Left ventricle myocardium inferior (tissue), 1 donor: Measurements from ENCODE around the gene EEIG1. TPM values are rescaled to one million over a fixed set of nuclear protein-coding genes. Genes with fewer than 3 reads are reported as not detected.

ENCODE experiments used
- DNase-seq: peaks from one replicate; pipeline ENCODE4 v3.0.0-alpha.2; 2020
- H3K27ac ChIP-seq: fragments of 200-600 bp; replicated peaks from 2 replicates; pipeline ENCODE4 v1.8.0; 2021
- H3K27me3 ChIP-seq: fragments of 200-600 bp; 2 replicates; pipeline ENCODE4 v1.8.0; 2021; ENCODE audit warnings: low read depth
- H3K36me3 ChIP-seq: fragments of 200-600 bp; 2 replicates; pipeline ENCODE4 v1.8.0; 2021
- H3K4me1 ChIP-seq: fragments of 200-600 bp; 2 replicates; pipeline ENCODE4 v1.8.0; 2021
- H3K4me3 ChIP-seq: fragments of 200-600 bp; 2 replicates; pipeline ENCODE4 v1.8.0; 2021; ENCODE audit warnings: mild to moderate bottlenecking, moderate library complexity
- H3K9me3 ChIP-seq: fragments of 200-600 bp; replicated peaks from 2 replicates; pipeline ENCODE4 v1.8.0; 2021
- intact Hi-C: fragments of 100-400 bp; cut with micrococcal nuclease; formaldehyde crosslinking; loops from one replicate; pipeline ENCODE4 v1.11.0; 2022
- total RNA-seq: library from RNA; stranded (reverse); fragmentation: NEBNext Ultra II Directional; extraction: Animal tissue kit (Norgen Biotek cat#: 25700); gene quantifications from one replicate; pipeline ENCODE4 v1.2.1, GENCODE V29; 2021
- TF ChIP-seq, protein P1 (sequence below): fragments of 200-600 bp; IDR thresholded peaks from 2 replicates; pipeline ENCODE4 v1.8.0; 2021; ENCODE audit warnings: antibody characterized with exemption, mild to moderate bottlenecking, borderline replicate concordance
- donor health status: DM: no; HTN: yes; CAD: no; lungs with severe emphysema.

Gene EEIG1
- total RNA-seq, 1 donor from 2014 or later, result 20.7 TPM

DNA sequence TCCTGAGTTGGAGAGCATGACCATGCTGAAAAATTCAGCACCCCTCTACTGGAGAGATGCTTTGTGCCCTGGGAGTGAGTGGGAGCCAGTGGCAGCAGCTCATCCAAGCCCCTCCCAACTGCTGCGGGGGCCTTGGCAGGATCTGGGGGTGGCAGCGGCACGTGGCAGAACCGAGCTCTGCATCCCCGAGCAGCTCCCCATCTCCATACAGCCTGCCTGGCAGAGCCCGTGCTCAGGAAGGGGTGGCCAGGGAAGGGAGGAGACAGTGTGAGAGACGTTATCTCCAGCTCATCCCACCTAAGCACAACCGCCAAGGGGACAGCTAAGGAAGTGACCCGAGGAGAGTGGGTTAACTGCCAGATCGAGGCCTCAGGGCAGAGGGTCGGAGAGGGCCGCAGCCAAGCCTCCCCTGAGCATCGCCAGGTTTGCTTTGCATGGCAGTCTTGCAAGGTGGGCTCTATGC, 25.9 kb downstream of the EEIG1 start:
- Histone ChIP-seq H3K4me3 (no peak overlapping the region), H3K9me3 (peaks cover 6% of the 10 kb centered on the region), H3K4me1 (peaks cover 66% of the 10 kb centered on the region), H3K27ac (peak overlapping the region; percentile 80), H3K36me3 (no peaks in the 10 kb centered on the region), H3K27me3 (no peaks in the 10 kb centered on the region)
- DNase-seq, result no peak
- intact Hi-C loops, result no loop called here
- TF ChIP-seq, protein P1, sequence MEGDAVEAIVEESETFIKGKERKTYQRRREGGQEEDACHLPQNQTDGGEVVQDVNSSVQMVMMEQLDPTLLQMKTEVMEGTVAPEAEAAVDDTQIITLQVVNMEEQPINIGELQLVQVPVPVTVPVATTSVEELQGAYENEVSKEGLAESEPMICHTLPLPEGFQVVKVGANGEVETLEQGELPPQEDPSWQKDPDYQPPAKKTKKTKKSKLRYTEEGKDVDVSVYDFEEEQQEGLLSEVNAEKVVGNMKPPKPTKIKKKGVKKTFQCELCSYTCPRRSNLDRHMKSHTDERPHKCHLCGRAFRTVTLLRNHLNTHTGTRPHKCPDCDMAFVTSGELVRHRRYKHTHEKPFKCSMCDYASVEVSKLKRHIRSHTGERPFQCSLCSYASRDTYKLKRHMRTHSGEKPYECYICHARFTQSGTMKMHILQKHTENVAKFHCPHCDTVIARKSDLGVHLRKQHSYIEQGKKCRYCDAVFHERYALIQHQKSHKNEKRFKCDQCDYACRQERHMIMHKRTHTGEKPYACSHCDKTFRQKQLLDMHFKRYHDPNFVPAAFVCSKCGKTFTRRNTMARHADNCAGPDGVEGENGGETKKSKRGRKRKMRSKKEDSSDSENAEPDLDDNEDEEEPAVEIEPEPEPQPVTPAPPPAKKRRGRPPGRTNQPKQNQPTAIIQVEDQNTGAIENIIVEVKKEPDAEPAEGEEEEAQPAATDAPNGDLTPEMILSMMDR, result no peak

DNA sequence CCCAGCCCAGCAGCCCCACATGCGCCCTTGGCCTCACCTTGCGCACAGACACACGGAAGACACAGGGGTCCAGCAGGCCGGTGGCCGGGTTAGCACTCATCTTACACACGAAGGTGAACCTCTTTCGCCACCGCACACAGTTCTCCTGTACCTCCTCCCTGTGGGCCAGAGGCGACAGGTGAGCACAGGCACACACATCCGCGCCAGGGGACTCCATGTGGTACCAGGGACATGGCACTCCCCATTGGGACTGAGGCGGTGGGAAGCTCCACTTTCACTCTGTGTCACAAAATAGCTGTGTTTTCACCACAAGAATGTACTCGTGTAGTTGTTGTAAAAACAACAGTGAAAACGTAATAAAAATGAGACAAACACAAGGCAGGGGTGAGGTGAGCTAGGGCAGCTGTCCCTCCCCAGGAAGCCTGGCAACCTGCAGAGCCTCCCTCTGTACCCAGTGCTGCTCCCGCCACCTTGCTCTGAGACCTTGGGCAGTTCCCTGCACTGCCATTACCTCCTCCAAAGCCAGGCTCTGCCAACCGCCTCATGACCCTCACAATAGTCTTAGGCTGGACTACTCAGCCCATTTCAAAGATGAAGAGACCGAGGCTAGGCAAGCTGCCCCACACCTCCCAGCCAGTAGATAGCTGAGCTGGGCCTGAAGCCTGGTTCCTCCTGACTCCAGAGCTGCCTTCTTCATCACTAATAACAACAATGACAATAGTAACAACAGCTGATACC, 26.9 kb downstream of the EEIG1 start:
- peaks cover 6% of the 10 kb centered on the region for H3K9me3 ChIP-seq
- peak overlapping the region; percentile 80 for H3K27ac ChIP-seq
- H3K4me1 ChIP-seq, result peaks cover 72% of the 10 kb centered on the region
- no peaks in the 10 kb centered on the region for H3K27me3 ChIP-seq
- TF ChIP-seq, protein P1, result no peak
- no peak overlapping the region for H3K4me3 ChIP-seq
- no peaks in the 10 kb centered on the region for H3K36me3 ChIP-seq
- DNase-seq, result no peak
- intact Hi-C loops, result no loop called here

DNA sequence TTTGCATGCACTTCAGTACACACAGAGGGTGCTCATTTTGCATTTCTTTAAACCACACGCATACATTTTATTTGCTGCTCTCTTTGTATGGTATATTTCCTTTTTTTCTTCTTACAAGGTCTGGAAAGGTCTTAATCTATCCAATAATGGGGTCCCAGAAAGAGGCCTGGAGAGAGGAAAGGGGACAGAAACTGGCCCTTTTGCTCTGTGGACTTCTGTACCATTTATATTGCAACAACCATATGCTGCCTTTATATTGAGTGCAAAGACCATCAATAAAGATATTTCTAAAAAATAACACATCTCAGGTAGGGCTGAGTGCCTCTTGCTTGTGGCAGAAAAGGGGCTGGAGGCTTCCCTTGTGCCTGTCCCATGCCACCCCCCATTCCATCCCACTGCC, 27.6 kb downstream of the EEIG1 start:
- Histone ChIP-seq H3K27me3 (no peaks in the 10 kb centered on the region), H3K4me1 (peaks cover 80% of the 10 kb centered on the region), H3K9me3 (peaks cover 6% of the 10 kb centered on the region), H3K36me3 (no peaks in the 10 kb centered on the region), H3K4me3 (no peak overlapping the region), H3K27ac (no peak overlapping the region)
- TF ChIP-seq, protein P1, result no peak
- no peak for DNase-seq
- intact Hi-C loops, result no loop called here

DNA sequence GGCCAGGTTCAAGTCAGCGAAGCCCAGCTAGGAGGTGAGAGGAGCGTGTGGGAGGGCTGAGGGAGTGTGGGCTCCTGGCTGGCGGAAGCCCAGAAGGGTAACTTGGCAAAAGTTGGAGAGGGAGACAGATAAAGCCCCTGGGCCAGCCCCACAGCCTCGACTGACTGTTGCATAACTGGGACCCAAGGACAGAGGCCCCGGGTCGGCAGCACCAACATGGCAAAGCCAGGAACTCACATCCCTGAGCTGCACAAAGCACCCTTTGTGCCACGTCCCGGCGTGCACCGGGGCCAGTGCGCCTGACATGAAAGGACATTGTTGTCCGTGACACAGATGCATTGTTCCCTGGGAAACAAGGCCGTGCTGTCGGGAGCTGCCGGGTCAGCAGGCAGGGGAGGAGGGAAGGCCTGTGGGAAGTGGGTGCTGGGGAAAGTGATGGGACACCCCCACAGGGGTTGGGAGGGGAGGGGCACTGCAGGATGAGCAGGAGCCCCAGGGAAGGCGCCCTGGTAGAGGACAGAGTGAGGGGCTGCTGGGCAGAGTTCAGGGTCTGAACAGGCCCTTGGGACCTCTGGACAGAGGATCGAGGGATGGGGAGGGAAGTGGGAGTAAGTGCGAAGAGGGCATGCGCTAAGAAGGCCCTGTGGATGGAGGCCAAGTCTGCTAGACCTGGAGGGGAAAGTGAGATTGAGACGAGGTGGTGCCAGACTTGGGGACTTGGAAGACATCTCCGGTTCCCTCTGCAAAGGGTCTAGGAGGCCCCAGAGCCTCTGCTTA, 30.1 kb downstream of the EEIG1 start:
- DNase-seq, result peak; percentile 65
- peak overlapping the region; percentile 46 for H3K4me3 ChIP-seq
- intact Hi-C loops, result no loop called here
- TF ChIP-seq, protein P1, result no peak
- H3K36me3 ChIP-seq, result peaks cover under 1% of the 10 kb centered on the region
- no peaks in the 10 kb centered on the region for H3K9me3 ChIP-seq
- H3K27ac ChIP-seq, result peak overlapping the region; percentile 87
- no peaks in the 10 kb centered on the region for H3K27me3 ChIP-seq
- peaks cover 100% of the 10 kb centered on the region for H3K4me1 ChIP-seq

DNA sequence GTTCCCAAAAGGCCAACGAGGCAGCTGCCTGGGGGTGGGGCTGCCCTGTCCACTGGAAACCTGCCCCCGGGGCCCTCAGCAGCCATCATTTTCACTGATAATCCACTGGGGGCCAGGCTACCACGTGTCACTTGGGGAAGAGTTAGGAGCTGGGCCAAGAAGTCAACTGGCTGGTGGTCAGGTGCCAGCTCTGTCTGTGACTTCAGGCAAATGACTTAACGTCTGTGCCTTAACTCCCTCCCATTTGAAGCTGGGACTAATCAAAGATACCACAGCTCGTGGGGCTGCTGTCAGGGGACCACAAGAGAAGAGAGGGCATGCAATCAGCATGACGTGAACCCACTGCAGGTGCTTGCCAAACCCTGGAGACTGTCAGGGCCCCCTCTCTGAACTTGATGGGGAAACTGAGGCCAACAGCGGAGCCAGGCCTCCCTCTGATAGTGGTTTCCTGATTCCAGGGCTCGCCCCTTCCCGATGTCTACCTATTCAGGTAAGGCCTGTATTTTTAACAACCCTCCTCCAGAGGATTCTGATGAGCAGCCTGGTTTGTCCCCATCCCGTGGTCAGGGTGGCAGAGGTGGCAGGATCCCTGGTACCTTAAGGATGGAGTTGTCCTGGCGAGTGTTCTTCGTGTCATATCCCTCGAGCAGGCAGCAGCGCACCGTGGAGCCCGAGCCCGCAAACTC, 30.8 kb downstream of the EEIG1 start:
- peaks cover 8% of the 10 kb centered on the region for H3K36me3 ChIP-seq
- peaks cover 98% of the 10 kb centered on the region for H3K4me1 ChIP-seq
- TF ChIP-seq, protein P1, result no peak
- peak overlapping the region; percentile 87 for H3K27ac ChIP-seq
- peak overlapping the region; percentile 46 for H3K4me3 ChIP-seq
- no peaks in the 10 kb centered on the region for H3K9me3 ChIP-seq
- DNase-seq, result peak; percentile 56
- intact Hi-C loops, result loop anchor here (10.0 kb wide), 1 partner anchor 165 kb away; no protein-coding TSS in a partner anchor
- no peaks in the 10 kb centered on the region for H3K27me3 ChIP-seq
